GM19043 (cell line): Measurements from ENCODE around the gene VPS29.
"Not testable (repeated sequence)": the region's sequence is repeated elsewhere in the genome, so short reads cannot be mapped to it uniquely, and the experiment has no call there.

Experiments
- ATAC-seq: cut with Tn5 transposase; IDR thresholded peaks from one replicate; pipeline ENCODE4 v1.9.1; 2021; ENCODE audit warnings: low read depth; ENCODE audit not compliant: unreplicated experiment

Gene VPS29

GRCh38 chr12:110501752-110502738, at the start of gene VPS29, which contains the start of gene RAD9B:
TSS of gene VPS29 (minus strand) at chr12:110502111. CDS start at chr12:110502051, 60 bp downstream.
TSS of gene RAD9B (plus strand) at chr12:110502331. CDS start at chr12:110502338, 7 bp downstream.
- peak; percentile 93 for ATAC-seq

- no peak for ATAC-seq
Measured at GRCh38 chr12:110550981-110551380, 49.1 kb upstream of the VPS29 start.

GRCh38 chr12:110549716-110550115, 47.8 kb upstream of the VPS29 start:
- no peak for ATAC-seq

- ATAC-seq = no peak
Measured at GRCh38 chr12:110548678-110549077, 46.8 kb upstream of the VPS29 start.

GRCh38 chr12:110547090-110547489, 45.2 kb upstream of the VPS29 start:
- ATAC-seq = no peak

- no peak for ATAC-seq
Measured at GRCh38 chr12:110546339-110546738, 44.4 kb upstream of the VPS29 start.

GRCh38 chr12:110545812-110546211, 43.9 kb upstream of the VPS29 start:
- no peak for ATAC-seq

- ATAC-seq = not testable (repeated sequence)
Measured at GRCh38 chr12:110545259-110545658, 43.3 kb upstream of the VPS29 start.

- no peak for ATAC-seq
Measured at GRCh38 chr12:110543965-110544364, 42.1 kb upstream of the VPS29 start.

- no peak for ATAC-seq
Measured at GRCh38 chr12:110543252-110543959, 41.5 kb upstream of the VPS29 start.

GRCh38 chr12:110540048-110540447, 38.1 kb upstream of the VPS29 start:
- no peak for ATAC-seq

- ATAC-seq = no peak
Measured at GRCh38 chr12:110538869-110539622, 37.1 kb upstream of the VPS29 start.

GRCh38 chr12:110537605-110538409, 35.9 kb upstream of the VPS29 start:
- ATAC-seq = no peak

- no peak for ATAC-seq
Measured at GRCh38 chr12:110536834-110537604, 35.1 kb upstream of the VPS29 start.

GRCh38 chr12:110534811-110535210, 32.9 kb upstream of the VPS29 start:
- no peak for ATAC-seq

- no peak for ATAC-seq
Measured at GRCh38 chr12:110533607-110534006, 31.7 kb upstream of the VPS29 start.

- ATAC-seq = no peak
Measured at GRCh38 chr12:110532644-110533043, 30.7 kb upstream of the VPS29 start.

GRCh38 chr12:110531741-110532333, 29.9 kb upstream of the VPS29 start:
- ATAC-seq = peak; percentile 85

- no peak for ATAC-seq
Measured at GRCh38 chr12:110530511-110530910, 28.6 kb upstream of the VPS29 start.
